ENCODE results near the gene PARS2. TPM values are rescaled to one million over a fixed set of nuclear protein-coding genes. Genes with fewer than 3 reads are reported as not detected.

PARS2 gene
- total RNA-seq, 1 experiment from 2014 or later, result 3.5 TPM

- TF ChIP-seq EZH2phosphoT487 (IDR thresholded peaks at IDR 0.05; ENCODE audit: borderline replicate concordance, low read length), result no peak
- intact Hi-C loops (cut with micrococcal nuclease), result no loop called here
- H3K9me2 ChIP-seq (replicated peaks; ENCODE audit: low read length), result no peaks in the 10 kb centered on the region
- H3K4me2 ChIP-seq (ENCODE audit: low read length), result peak overlapping the region; percentile 31; the same call in 1 of the 2 replicates
- H3K4me3 ChIP-seq (ENCODE audit: low read length), result no peak overlapping the region
- no peaks in the 10 kb centered on the region for H3K79me2 ChIP-seq (ENCODE audit: low read length)
- H4K20me1 ChIP-seq (ENCODE audit: low read length), result no peaks in the 10 kb centered on the region
- peak overlapping the region; percentile 13; the same call in 1 of the 2 replicates for H2AFZ ChIP-seq (ENCODE audit: low read length)
- H3K27me3 ChIP-seq (ENCODE audit: low read length), result no peaks in the 10 kb centered on the region
- POLR2A ChIA-PET (ENCODE audit: unreplicated experiment), result no interaction called here
- CTCF ChIA-PET, result interaction anchor here (0.5 to 0.9 kb wide), 2 partner anchors 98 to 215 kb away, joined by 3 read pairs; no protein-coding TSS in a partner anchor
- peak overlapping the region; percentile 39 for H3K27ac ChIP-seq (ENCODE audit: low read length)
- no peak overlapping the region for H3K9ac ChIP-seq (ENCODE audit: low read length)
- DNase-seq (peak; percentile 76), ATAC-seq (peak; percentile 78)
- peaks cover 38% of the 10 kb centered on the region for H3K4me1 ChIP-seq (ENCODE audit: insufficient read depth, low read length)
- BruUV-seq (replicated peaks), result no TSS peak
- H3K36me3 ChIP-seq (ENCODE audit: low read depth, low read length), result no peaks in the 10 kb centered on the region
- H3F3A ChIP-seq (ENCODE audit: low read length, unreplicated experiment), result no peaks in the 10 kb centered on the region
- H3K9me3 ChIP-seq (ENCODE audit: low read length), result no peaks in the 10 kb centered on the region
These were observed 42.7 kb upstream of the PARS2 start for GRCh38 chr1:54806931-54807611.

- no peak overlapping the region for H3K4me3 ChIP-seq (ENCODE audit: low read length)
- TF ChIP-seq CTCF (conservative IDR thresholded peaks at IDR 0.05; ENCODE audit: low read depth, low read length), result no peak
- no peak for TF ChIP-seq EZH2phosphoT487 (IDR thresholded peaks at IDR 0.05; ENCODE audit: borderline replicate concordance, low read length)
- TF ChIP-seq EZH2 (IDR thresholded peaks at IDR 0.05; ENCODE audit: low read length, unreplicated experiment), result no peak
- H3F3A ChIP-seq (ENCODE audit: low read length, unreplicated experiment), result no peaks in the 10 kb centered on the region
- H3K79me2 ChIP-seq (ENCODE audit: low read length), result 0 out of 2 replicates have a peak, but pooled peaks cover 1% of the 10 kb centered on the region
- no peak overlapping the region for H2AFZ ChIP-seq (ENCODE audit: low read length)
- BruUV-seq (replicated peaks), result no TSS peak
- no peaks in the 10 kb centered on the region for H3K9me3 ChIP-seq (ENCODE audit: low read length)
- no peak for ATAC-seq
- POLR2A ChIA-PET (ENCODE audit: unreplicated experiment), result no interaction called here
- no peak overlapping the region for H3K4me2 ChIP-seq (ENCODE audit: low read length)
- no peaks in the 10 kb centered on the region for H3K27me3 ChIP-seq (ENCODE audit: low read length)
- H4K20me1 ChIP-seq (ENCODE audit: low read length), result no peaks in the 10 kb centered on the region
- no peak for DNase-seq
- H3K4me1 ChIP-seq (ENCODE audit: insufficient read depth, low read length), result peaks cover 43% of the 10 kb centered on the region
- H3K27ac ChIP-seq (ENCODE audit: low read length), result no peak overlapping the region
- no peaks in the 10 kb centered on the region for H3K36me3 ChIP-seq (ENCODE audit: low read depth, low read length)
- H3K9me2 ChIP-seq (replicated peaks; ENCODE audit: low read length), result no peaks in the 10 kb centered on the region
- CTCF ChIA-PET, result no interaction called here
- H3K9ac ChIP-seq (ENCODE audit: low read length), result no peak overlapping the region
- intact Hi-C loops (cut with micrococcal nuclease), result no loop called here
These were observed 41.7 kb upstream of the PARS2 start for GRCh38 chr1:54805981-54806381.

- ATAC-seq (no peak), DNase-seq (no peak)
- intact Hi-C loops (cut with micrococcal nuclease), result no loop called here
- Histone ChIP-seq H2AFZ (ENCODE audit: low read length) (no peak overlapping the region), H3K27ac (ENCODE audit: low read length) (peak overlapping the region; percentile 75), H3K9me2 (replicated peaks; ENCODE audit: low read length) (no peaks in the 10 kb centered on the region), H3F3A (ENCODE audit: low read length, unreplicated experiment) (no peaks in the 10 kb centered on the region), H3K9me3 (ENCODE audit: low read length) (no peaks in the 10 kb centered on the region), H3K79me2 (ENCODE audit: low read length) (peaks cover 6% of the 10 kb centered on the region), H3K4me1 (ENCODE audit: insufficient read depth, low read length) (peaks cover 46% of the 10 kb centered on the region), H4K20me1 (ENCODE audit: low read length) (no peaks in the 10 kb centered on the region), H3K9ac (ENCODE audit: low read length) (no peak overlapping the region), H3K4me2 (ENCODE audit: low read length) (no peak overlapping the region), H3K27me3 (ENCODE audit: low read length) (no peaks in the 10 kb centered on the region), H3K36me3 (ENCODE audit: low read depth, low read length) (no peaks in the 10 kb centered on the region), H3K4me3 (ENCODE audit: low read length) (no peak overlapping the region)
- TF ChIP-seq EZH2phosphoT487 (IDR thresholded peaks at IDR 0.05; ENCODE audit: borderline replicate concordance, low read length) (no peak), EZH2 (IDR thresholded peaks at IDR 0.05; ENCODE audit: low read length, unreplicated experiment) (no peak), CTCF (conservative IDR thresholded peaks at IDR 0.05; ENCODE audit: low read depth, low read length) (no peak)
- CTCF ChIA-PET, result no interaction called here
- POLR2A ChIA-PET (ENCODE audit: unreplicated experiment), result no interaction called here
- BruUV-seq (replicated peaks), result no TSS peak
These were observed 41.1 kb upstream of the PARS2 start for GRCh38 chr1:54805466-54805865.

Measured in PC-3 (cell line).